ENCODE data around the gene ABCA6.

DNA sequence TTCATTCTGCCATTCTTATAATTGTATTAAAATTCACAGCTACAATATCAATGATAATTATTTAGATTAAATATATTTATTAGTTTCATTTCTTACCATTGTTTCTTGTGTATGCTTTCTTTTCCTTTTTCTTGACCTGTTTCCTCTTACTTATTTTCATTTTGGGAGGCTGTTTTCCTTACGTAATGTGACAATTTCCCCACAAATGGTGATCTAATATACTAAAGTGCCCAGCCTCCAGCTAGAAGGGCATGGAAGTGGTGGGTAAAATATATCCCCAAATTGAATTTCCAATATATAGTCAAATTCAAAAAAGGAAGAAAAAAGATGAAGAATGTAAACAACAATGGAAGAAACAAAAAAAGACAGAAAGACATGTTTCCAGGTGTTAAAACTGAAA, 1.5 kb upstream of the ABCA6 start:
- no peak for TF ChIP-seq POLR2A (IDR thresholded peaks at IDR 0.05)
- TF ChIP-seq, protein P1, sequence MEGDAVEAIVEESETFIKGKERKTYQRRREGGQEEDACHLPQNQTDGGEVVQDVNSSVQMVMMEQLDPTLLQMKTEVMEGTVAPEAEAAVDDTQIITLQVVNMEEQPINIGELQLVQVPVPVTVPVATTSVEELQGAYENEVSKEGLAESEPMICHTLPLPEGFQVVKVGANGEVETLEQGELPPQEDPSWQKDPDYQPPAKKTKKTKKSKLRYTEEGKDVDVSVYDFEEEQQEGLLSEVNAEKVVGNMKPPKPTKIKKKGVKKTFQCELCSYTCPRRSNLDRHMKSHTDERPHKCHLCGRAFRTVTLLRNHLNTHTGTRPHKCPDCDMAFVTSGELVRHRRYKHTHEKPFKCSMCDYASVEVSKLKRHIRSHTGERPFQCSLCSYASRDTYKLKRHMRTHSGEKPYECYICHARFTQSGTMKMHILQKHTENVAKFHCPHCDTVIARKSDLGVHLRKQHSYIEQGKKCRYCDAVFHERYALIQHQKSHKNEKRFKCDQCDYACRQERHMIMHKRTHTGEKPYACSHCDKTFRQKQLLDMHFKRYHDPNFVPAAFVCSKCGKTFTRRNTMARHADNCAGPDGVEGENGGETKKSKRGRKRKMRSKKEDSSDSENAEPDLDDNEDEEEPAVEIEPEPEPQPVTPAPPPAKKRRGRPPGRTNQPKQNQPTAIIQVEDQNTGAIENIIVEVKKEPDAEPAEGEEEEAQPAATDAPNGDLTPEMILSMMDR (IDR thresholded peaks at IDR 0.05), result no peak
